Right atrium auricular region (tissue), 2 donors: Measurements from ENCODE around the gene PPP2R5B. TPM values are rescaled to one million over a fixed set of nuclear protein-coding genes. Genes with fewer than 3 reads are reported as not detected.
"Not testable (repeated sequence)": the region's sequence is repeated elsewhere in the genome, so short reads cannot be mapped to it uniquely, and the experiment has no call there.

Experiments used
- DNase-seq: peaks from one replicate; pipeline ENCODE4 v3.0.0-alpha.2; 2019; ENCODE audit warnings: low spot score
- H3K27ac ChIP-seq, 2 donors: fragments of 200-600 bp; sonication (generic); 1 replicate in 1 of 2; 2 replicates in 1 of 2; pipeline ENCODE4 v1.5.1; 2016 to 2019
- H3K27me3 ChIP-seq, 2 donors: fragments of 200-600 bp; sonication (generic); one replicate each; pipeline versions ENCODE4 v1.5.1 to v1.6.0; 2017 to 2019
- H3K36me3 ChIP-seq: fragments of 200-600 bp; sonication (generic); one replicate; pipeline ENCODE4 v1.5.1; 2016
- H3K4me1 ChIP-seq, 2 donors: fragments of 200-600 bp; sonication (generic); one replicate each; pipeline versions ENCODE4 v1.5.1 to v1.6.0; 2017 to 2019
- H3K4me3 ChIP-seq, 2 donors: fragments of 200-600 bp; sonication (generic); 1 replicate in 1 of 2; 2 replicates in 1 of 2; pipeline ENCODE4 v1.5.1; 2017 to 2019; ENCODE audit warnings: mild to moderate bottlenecking in 1 of 2, moderate library complexity in 1 of 2
- H3K9me3 ChIP-seq, 2 donors: fragments of 200-600 bp; sonication (generic); one replicate each; pipeline ENCODE4 v1.5.1; 2019
- microRNA counts, 2 donors: library from miRNA; unstranded; fragments of <30 nt; microRNA quantifications; one replicate each; lab custom pipeline; 2016 to 2017
- microRNA-seq, 2 donors: library from miRNA; unstranded; fragments of <30 nt; microRNA quantifications; one replicate each; pipeline ENCODE4, GENCODE V29; 2016 to 2017; ENCODE audit warnings: borderline number of aligned reads in 2 of 2, borderline replicate concordance in 1 of 2
- total RNA-seq, 2 donors: library from RNA; depleted of rRNA; stranded (reverse); fragments of >200 nt; gene quantifications; one replicate each; pipeline ENCODE4 v1.1.0, GENCODE V29; 2016
- TF ChIP-seq, protein P1 (sequence below), 2 donors: fragments of 200-600 bp; sonication (generic); IDR thresholded peaks; one replicate each; pipeline ENCODE4 v1.5.1; 2019; ENCODE audit warnings: antibody characterized with exemption in 2 of 2

The PPP2R5B gene
- total RNA-seq, 2 donors from 2014 or later, result 21.5 to 23.0 TPM

DNA sequence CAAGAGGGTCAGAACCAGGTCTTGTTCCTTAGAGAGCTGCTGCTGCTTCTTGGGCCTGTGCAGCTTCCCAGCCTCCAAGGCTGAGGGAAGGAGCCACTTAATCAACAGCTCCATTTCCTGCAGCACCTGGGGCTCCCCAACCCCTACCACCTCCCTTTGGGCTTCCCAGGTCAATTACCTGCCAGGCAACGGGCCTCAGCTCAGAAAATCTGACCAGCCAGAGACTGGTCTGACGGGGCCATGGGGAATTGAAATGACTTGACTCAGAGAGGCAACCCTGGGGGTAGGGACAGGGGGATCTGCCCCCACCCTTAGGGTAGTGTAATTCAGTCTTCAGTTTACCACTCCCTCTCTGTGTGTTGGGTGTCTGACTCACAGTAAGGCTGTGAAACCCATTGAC is 52.2 kb downstream of the PPP2R5B start:
- Histone ChIP-seq H3K4me1 (peaks cover 0 to 10% of the 10 kb centered on the region in 2 donors), H3K27me3 (no peaks in the 10 kb centered on the region), H3K4me3 (no peak overlapping the region), H3K9me3 (no peaks in the 10 kb centered on the region), H3K27ac (no peak overlapping the region), H3K36me3 (no peaks in the 10 kb centered on the region)
- TF ChIP-seq, protein P1, sequence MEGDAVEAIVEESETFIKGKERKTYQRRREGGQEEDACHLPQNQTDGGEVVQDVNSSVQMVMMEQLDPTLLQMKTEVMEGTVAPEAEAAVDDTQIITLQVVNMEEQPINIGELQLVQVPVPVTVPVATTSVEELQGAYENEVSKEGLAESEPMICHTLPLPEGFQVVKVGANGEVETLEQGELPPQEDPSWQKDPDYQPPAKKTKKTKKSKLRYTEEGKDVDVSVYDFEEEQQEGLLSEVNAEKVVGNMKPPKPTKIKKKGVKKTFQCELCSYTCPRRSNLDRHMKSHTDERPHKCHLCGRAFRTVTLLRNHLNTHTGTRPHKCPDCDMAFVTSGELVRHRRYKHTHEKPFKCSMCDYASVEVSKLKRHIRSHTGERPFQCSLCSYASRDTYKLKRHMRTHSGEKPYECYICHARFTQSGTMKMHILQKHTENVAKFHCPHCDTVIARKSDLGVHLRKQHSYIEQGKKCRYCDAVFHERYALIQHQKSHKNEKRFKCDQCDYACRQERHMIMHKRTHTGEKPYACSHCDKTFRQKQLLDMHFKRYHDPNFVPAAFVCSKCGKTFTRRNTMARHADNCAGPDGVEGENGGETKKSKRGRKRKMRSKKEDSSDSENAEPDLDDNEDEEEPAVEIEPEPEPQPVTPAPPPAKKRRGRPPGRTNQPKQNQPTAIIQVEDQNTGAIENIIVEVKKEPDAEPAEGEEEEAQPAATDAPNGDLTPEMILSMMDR (IDR thresholded peaks at IDR 0.05), result no peak
- DNase-seq, result no peak

DNA sequence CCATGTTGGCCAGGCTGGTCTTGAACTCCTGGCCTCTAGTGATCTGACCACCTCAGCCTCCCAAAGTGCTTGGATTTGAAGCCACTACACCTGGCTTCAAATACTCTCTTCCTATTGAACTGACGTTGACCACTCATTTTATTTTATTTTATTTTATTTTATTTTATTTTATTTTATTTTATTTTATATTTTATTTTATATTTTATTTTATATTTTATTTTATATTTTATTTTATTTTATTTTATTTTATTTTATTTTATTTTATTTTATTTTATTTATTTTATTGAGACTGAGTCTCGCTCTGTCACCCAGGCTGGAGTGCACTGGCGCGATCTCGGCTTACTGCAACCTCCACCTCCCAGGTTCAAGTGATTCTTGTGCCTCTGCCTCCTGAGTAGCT is 58.9 kb downstream of the PPP2R5B start:
- not testable (repeated sequence) for H3K4me3 ChIP-seq, DNase-seq, H3K27me3 ChIP-seq, H3K27ac ChIP-seq, H3K36me3 ChIP-seq, H3K4me1 ChIP-seq, H3K9me3 ChIP-seq

MicroRNAs encoded within 50 kb of the gene (microRNA counts, 767-probe panel; counts per million panel counts)
- 2,247 to 3,722 counts per million in 2 donors for microRNA hsa-miR-192-5p (lab: Ali Mortazavi, UCI)

Small RNA genes within 50 kb of the gene (microRNA-seq; reads per million reads assigned to microRNA genes)
- gene MIR6749, result 0 reads per million in 2 donors
- 0 reads per million in 2 donors for gene MIR6750

Other genes starting within 250 kb of the PPP2R5B start
- gene NRXN2, start 201.5 kb upstream of the PPP2R5B start, total RNA-seq, result 1 to 10 TPM in 1 of 2 donors, under 1 TPM in 1; 0.85 to 1.4 TPM
- 10 to 100 TPM; 28.1 to 30.4 TPM for gene RASGRP2, start 180.5 kb upstream of the PPP2R5B start, total RNA-seq
- gene PYGM, start 164.7 kb upstream of the PPP2R5B start, total RNA-seq, result 10 to 100 TPM; 17.8 to 84.7 TPM
- gene SF1, start 146.1 kb upstream of the PPP2R5B start, total RNA-seq, result 100 to 1,000 TPM; 196 to 213 TPM
- gene MAP4K2, start 121.5 kb upstream of the PPP2R5B start, total RNA-seq, result 10 to 100 TPM; 19.4 to 20.4 TPM
- 1 to 10 TPM; 7.2 to 9.8 TPM for gene MEN1, start 114.1 kb upstream of the PPP2R5B start, total RNA-seq
- 1 to 10 TPM in 1 of 2 donors, under 1 TPM in 1; 0.33 to 1.0 TPM for gene CDC42BPG, start 80.0 kb upstream of the PPP2R5B start, total RNA-seq
- gene EHD1, start 46.1 kb upstream of the PPP2R5B start, total RNA-seq, result 10 to 100 TPM; 29.5 to 34.1 TPM
- gene ATG2A, start 7.5 kb upstream of the PPP2R5B start, total RNA-seq, result 10 to 100 TPM; 16.0 to 24.1 TPM
- gene GPHA2, start 11.2 kb downstream of the PPP2R5B start, total RNA-seq, result not detected
- gene MAJIN, start 47.4 kb downstream of the PPP2R5B start, total RNA-seq, result not detected
- gene BATF2, start 72.3 kb downstream of the PPP2R5B start, total RNA-seq, result 1 to 10 TPM; 1.1 to 1.6 TPM
- 100 to 1,000 TPM; 155 to 207 TPM for gene ARL2, start 89.5 kb downstream of the PPP2R5B start, total RNA-seq
- 10 to 100 TPM; 19.4 to 21.8 TPM for gene SNX15, start 102.8 kb downstream of the PPP2R5B start, total RNA-seq
- 1 to 10 TPM; 5.4 to 6.8 TPM for gene SAC3D1, start 116.5 kb downstream of the PPP2R5B start, total RNA-seq
- 10 to 100 TPM in 1 of 2 donors, 1 to 10 TPM in 1; 6.0 to 18.9 TPM for gene NAALADL1, start 133.9 kb downstream of the PPP2R5B start, total RNA-seq
- gene CDCA5, start 159.4 kb downstream of the PPP2R5B start, total RNA-seq, result under 1 TPM; 0.16 to 0.52 TPM
- gene ZFPL1, start 159.5 kb downstream of the PPP2R5B start, total RNA-seq, result 10 to 100 TPM; 26.7 to 38.4 TPM
- 100 to 1,000 TPM in 1 of 2 donors, 10 to 100 TPM in 1; 98.5 to 147 TPM for gene VPS51, start 171.5 kb downstream of the PPP2R5B start, total RNA-seq
- gene TM7SF2, start 187.2 kb downstream of the PPP2R5B start, total RNA-seq, result 100 to 1,000 TPM; 134 to 199 TPM
- 10 to 100 TPM in 1 of 2 donors, 1 to 10 TPM in 1; 8.7 to 12.0 TPM for gene ZNHIT2, start 193.0 kb downstream of the PPP2R5B start, total RNA-seq
- 100 to 1,000 TPM; 361 to 585 TPM for gene FAU, start 197.4 kb downstream of the PPP2R5B start, total RNA-seq
- 10 to 100 TPM; 38.8 to 47.8 TPM for gene MRPL49, start 197.6 kb downstream of the PPP2R5B start, total RNA-seq
- 10 to 100 TPM; 29.1 to 52.0 TPM for gene SYVN1, start 209.8 kb downstream of the PPP2R5B start, total RNA-seq
- not detected for gene SPDYC, start 245.5 kb downstream of the PPP2R5B start, total RNA-seq